Fibroblast of lung (primary cell): ENCODE results near the gene SETDB1.

Experiments
- CTCF ChIP-seq, 2 donors: IDR thresholded peaks in 1 of 2; conservative IDR thresholded peaks in 1 of 2; 1 replicate in 1 of 2; 2 replicates in 1 of 2; pipeline ENCODE4 v1.5.1; 2011 to 2012; ENCODE audit warnings: low read length in 2 of 2, control low read depth in 1 of 2, inconsistent platforms in 1 of 2, low read depth in 1 of 2, mild to moderate bottlenecking in 1 of 2
- EZH2 ChIP-seq: IDR thresholded peaks from 2 replicates; pipeline ENCODE4 v1.5.1; 2012; ENCODE audit warnings: low read length, control low read depth, mild to moderate bottlenecking; ENCODE audit errors: missing control alignments

- TF ChIP-seq CTCF (conservative IDR thresholded peaks at IDR 0.05 in 1 of 2, IDR thresholded peaks at IDR 0.05 in 1 of 2; ENCODE audit: low read depth in 1 of 2, low read length in 2 of 2) (no peak), EZH2 (no peak)
Measured at GRCh38 chr1:150887018-150887417, 39.1 kb upstream of the SETDB1 start, which contains the start of gene CTXND2.
